Fibroblast of peridontal ligament (primary cell): ENCODE measurements around the gene NLGN1.
"Not testable (repeated sequence)": the region's sequence is repeated elsewhere in the genome, so short reads cannot be mapped to it uniquely, and the experiment has no call there.

Experiments used
- DNase-seq: peaks from one replicate; pipeline ENCODE4 v3.0.0-alpha.2; 2010; ENCODE audit errors: extremely low read depth

Gene NLGN1

GRCh38 chr3:173553635-173554280 is 156.2 kb downstream of the NLGN1 start:
- peak; percentile 76 for DNase-seq

GRCh38 chr3:173556546-173556945 is 159.0 kb downstream of the NLGN1 start:
- no peak for DNase-seq

GRCh38 chr3:173567997-173568396 is 170.5 kb downstream of the NLGN1 start:
- DNase-seq, result no peak

- DNase-seq, result no peak
These were observed 171.1 kb downstream of the NLGN1 start for GRCh38 chr3:173568623-173569022.

GRCh38 chr3:173583496-173583895 is 186.0 kb downstream of the NLGN1 start:
- DNase-seq, result no peak

GRCh38 chr3:173584093-173584837 is 186.7 kb downstream of the NLGN1 start:
- peak; percentile 78 for DNase-seq

GRCh38 chr3:173584838-173585831 is 187.6 kb downstream of the NLGN1 start:
- peak; percentile 71 for DNase-seq

GRCh38 chr3:173586166-173586565 is 188.6 kb downstream of the NLGN1 start:
- peak; percentile 21 for DNase-seq

- DNase-seq, result no peak
These were observed 189.5 kb downstream of the NLGN1 start for GRCh38 chr3:173587055-173587454.

- DNase-seq, result no peak
These were observed 191.0 kb downstream of the NLGN1 start for GRCh38 chr3:173588556-173588955.

GRCh38 chr3:173589116-173589515 is 191.6 kb downstream of the NLGN1 start:
- DNase-seq, result no peak

- no peak for DNase-seq
These were observed 193.9 kb downstream of the NLGN1 start for GRCh38 chr3:173591401-173591800.

GRCh38 chr3:173594881-173595280 is 197.3 kb downstream of the NLGN1 start:
- not testable (repeated sequence) for DNase-seq

GRCh38 chr3:173599673-173600072 is 202.1 kb downstream of the NLGN1 start:
- peak; percentile 36 for DNase-seq

GRCh38 chr3:173614522-173614921 is 217.0 kb downstream of the NLGN1 start:
- DNase-seq, result no peak

- DNase-seq, result no peak
These were observed 218.1 kb downstream of the NLGN1 start for GRCh38 chr3:173615661-173616060.

- DNase-seq, result no peak
These were observed 219.9 kb downstream of the NLGN1 start for GRCh38 chr3:173617490-173617889.

- DNase-seq, result no peak
These were observed 220.6 kb downstream of the NLGN1 start for GRCh38 chr3:173618148-173618547.

- DNase-seq, result no peak
These were observed 221.2 kb downstream of the NLGN1 start for GRCh38 chr3:173618703-173619102.

- DNase-seq, result peak; percentile 91
These were observed 224.6 kb downstream of the NLGN1 start for GRCh38 chr3:173622166-173622565.

- no peak for DNase-seq
These were observed 226.5 kb downstream of the NLGN1 start for GRCh38 chr3:173624086-173624485.

- no peak for DNase-seq
These were observed 233.3 kb downstream of the NLGN1 start for GRCh38 chr3:173630849-173631248.
